ENCODE measurements around the gene GNRHR. TPM values are rescaled to one million over a fixed set of nuclear protein-coding genes. Genes with fewer than 3 reads are reported as not detected.
"Not testable (repeated sequence)": the region's sequence is repeated elsewhere in the genome, so short reads cannot be mapped to it uniquely, and the experiment has no call there.

GNRHR gene
- total RNA-seq, 1 donor from 2014 or later, result not detected

DNA sequence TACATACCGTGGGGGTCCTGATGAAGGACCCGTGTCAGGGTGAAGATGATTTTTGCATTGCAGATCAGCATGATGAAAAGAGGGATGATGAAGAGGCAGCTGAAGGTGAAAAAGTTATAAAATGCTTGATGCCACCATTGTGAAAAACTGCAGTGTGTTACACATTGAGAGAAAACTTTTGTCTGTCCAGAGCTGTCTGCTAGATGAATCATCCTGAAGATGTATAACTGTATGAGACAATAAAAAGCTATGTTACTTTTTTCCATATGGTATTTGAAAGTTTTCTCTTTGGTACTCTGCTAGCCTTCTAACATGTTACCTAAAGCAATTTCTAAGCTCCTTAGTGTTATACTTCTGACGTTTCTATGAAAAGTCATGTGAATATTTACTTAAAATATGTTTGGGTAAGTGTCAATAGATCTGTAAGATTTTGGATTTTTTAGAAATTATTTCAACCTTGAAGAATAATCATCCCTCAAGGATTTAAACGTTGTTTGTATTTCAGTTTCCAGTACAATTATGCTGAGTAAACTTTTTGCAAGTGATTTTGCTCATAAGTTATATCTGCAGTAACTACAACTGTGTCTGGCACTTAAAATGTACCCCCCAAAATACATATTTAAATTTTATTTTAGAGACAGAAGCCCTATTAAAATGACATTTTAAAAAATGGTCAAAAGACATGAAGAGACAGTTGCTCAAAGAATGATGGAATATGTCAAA is 9.5 kb downstream of the GNRHR start:
- H3K27me3 ChIP-seq, result no peaks in the 10 kb centered on the region
- peaks cover 0 to 3% of the 10 kb centered on the region in 2 donors for H3K4me1 ChIP-seq
- intact Hi-C loops (cut with DNase I), result loop anchor here (5.0 kb wide), 1 partner anchor 42 kb away; the partner anchor contains the start of gene UBA6
- no peak for DNase-seq (ENCODE audit: low spot score in 2 of 2)
- TF ChIP-seq, protein P1, sequence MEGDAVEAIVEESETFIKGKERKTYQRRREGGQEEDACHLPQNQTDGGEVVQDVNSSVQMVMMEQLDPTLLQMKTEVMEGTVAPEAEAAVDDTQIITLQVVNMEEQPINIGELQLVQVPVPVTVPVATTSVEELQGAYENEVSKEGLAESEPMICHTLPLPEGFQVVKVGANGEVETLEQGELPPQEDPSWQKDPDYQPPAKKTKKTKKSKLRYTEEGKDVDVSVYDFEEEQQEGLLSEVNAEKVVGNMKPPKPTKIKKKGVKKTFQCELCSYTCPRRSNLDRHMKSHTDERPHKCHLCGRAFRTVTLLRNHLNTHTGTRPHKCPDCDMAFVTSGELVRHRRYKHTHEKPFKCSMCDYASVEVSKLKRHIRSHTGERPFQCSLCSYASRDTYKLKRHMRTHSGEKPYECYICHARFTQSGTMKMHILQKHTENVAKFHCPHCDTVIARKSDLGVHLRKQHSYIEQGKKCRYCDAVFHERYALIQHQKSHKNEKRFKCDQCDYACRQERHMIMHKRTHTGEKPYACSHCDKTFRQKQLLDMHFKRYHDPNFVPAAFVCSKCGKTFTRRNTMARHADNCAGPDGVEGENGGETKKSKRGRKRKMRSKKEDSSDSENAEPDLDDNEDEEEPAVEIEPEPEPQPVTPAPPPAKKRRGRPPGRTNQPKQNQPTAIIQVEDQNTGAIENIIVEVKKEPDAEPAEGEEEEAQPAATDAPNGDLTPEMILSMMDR (IDR thresholded peaks at IDR 0.05), result no peak
- H3K4me3 ChIP-seq, result no peak overlapping the region
- H3K36me3 ChIP-seq, result no peaks in the 10 kb centered on the region
- H3K9me3 ChIP-seq, result no peaks in the 10 kb centered on the region
- H3K27ac ChIP-seq, result no peak overlapping the region

DNA sequence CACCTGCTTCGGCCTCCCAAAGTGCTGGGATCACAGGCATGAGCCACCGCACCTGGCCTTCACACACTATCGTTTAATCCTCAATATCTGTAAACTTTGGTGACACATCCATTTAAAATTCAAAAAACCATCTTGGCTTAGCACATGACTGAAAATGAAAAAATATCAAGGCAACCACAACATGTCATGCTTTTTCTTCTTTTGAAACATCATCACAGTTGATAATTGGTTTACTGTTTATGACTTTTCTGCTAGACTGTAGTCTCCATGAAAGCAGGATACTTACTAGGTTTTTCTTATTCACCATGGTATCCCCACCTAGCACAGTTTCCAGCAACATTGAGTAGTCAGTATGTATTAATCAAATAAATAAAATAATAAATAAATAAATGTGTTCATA is 11.0 kb downstream of the GNRHR start:
- Histone ChIP-seq H3K4me3 (no peak overlapping the region), H3K27ac (no peak overlapping the region), H3K36me3 (no peaks in the 10 kb centered on the region), H3K27me3 (no peaks in the 10 kb centered on the region), H3K9me3 (no peaks in the 10 kb centered on the region), H3K4me1 (peaks cover 0 to 3% of the 10 kb centered on the region in 2 donors)
- intact Hi-C loops (cut with DNase I), result no loop called here
- no peak for DNase-seq (ENCODE audit: low spot score in 2 of 2)
- TF ChIP-seq, protein P1 (IDR thresholded peaks at IDR 0.05), result no peak

DNA sequence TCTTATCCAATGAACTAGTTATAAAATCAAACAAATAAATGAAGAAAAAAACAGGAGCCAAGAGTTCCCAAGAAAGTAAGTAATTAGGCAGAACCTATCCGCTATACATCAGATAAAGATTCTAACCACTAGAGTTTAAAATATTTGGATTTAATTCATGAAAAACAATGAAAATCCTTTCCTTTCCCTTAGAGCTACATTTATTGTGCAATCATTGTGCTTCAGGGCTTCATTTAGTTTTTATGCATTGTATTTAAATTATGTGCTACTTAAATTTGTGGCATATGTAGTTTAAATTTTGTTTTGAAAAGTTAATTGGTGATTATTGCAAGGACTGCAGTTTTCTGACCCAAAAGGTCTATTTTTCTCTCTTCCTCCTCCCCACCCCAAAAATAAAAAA is 17.9 kb downstream of the GNRHR start:
- H3K27me3 ChIP-seq, result no peaks in the 10 kb centered on the region
- H3K4me1 ChIP-seq, result no peaks in the 10 kb centered on the region
- H3K36me3 ChIP-seq, result no peaks in the 10 kb centered on the region
- H3K4me3 ChIP-seq, result no peak overlapping the region
- intact Hi-C loops (cut with DNase I), result no loop called here
- H3K9me3 ChIP-seq, result no peaks in the 10 kb centered on the region
- no peak overlapping the region for H3K27ac ChIP-seq
- TF ChIP-seq, protein P1 (IDR thresholded peaks at IDR 0.05), result no peak
- no peak for DNase-seq (ENCODE audit: low spot score in 2 of 2)

DNA sequence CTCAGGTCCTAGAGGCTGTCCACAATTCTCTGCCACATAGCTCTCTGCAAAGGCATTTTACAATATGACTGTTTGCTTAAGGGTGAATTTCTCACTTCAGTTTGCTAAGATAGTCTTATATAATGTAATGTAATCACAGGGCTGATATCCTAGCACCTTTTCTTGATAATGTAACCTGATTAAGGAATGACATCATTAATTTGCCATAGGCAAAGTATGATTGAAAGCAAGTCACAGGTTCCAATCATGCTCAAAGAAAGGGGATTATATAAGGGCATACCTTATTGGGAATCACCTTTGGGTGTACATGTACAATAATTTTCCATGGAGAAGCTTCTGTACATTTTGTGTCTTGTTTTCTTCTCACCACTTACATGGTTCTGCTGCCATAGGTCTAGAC is 18.9 kb downstream of the GNRHR start:
- Histone ChIP-seq H3K27ac (no peak overlapping the region), H3K27me3 (no peaks in the 10 kb centered on the region), H3K4me3 (no peak overlapping the region), H3K36me3 (no peaks in the 10 kb centered on the region), H3K9me3 (no peaks in the 10 kb centered on the region), H3K4me1 (no peaks in the 10 kb centered on the region)
- TF ChIP-seq, protein P1 (IDR thresholded peaks at IDR 0.05), result no peak
- intact Hi-C loops (cut with DNase I), result no loop called here
- DNase-seq (ENCODE audit: low spot score in 2 of 2), result no peak

DNA sequence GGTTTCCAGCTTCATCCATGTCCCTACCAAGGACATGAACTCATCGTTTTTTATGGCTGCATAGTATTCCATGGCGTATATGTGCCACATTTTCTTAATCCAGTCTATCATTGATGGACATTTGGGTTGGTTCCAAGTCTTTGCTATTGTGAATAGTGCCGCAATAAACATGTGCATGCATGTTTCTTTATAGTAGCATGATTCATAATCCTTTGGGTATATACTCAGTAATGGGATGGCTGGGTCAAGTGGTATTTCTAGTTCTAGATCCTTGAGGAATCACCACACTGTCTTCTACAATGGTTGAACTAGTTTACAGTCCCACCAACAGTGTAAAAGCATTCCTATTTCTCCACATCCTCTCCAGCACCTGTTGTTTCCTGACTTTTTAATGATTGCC is 23.7 kb downstream of the GNRHR start:
- H3K4me3 ChIP-seq; H3K36me3 ChIP-seq; H3K9me3 ChIP-seq; DNase-seq (ENCODE audit: low spot score in 2 of 2); H3K4me1 ChIP-seq; H3K27ac ChIP-seq; H3K27me3 ChIP-seq; intact Hi-C loops (cut with DNase I): not testable (repeated sequence)

DNA sequence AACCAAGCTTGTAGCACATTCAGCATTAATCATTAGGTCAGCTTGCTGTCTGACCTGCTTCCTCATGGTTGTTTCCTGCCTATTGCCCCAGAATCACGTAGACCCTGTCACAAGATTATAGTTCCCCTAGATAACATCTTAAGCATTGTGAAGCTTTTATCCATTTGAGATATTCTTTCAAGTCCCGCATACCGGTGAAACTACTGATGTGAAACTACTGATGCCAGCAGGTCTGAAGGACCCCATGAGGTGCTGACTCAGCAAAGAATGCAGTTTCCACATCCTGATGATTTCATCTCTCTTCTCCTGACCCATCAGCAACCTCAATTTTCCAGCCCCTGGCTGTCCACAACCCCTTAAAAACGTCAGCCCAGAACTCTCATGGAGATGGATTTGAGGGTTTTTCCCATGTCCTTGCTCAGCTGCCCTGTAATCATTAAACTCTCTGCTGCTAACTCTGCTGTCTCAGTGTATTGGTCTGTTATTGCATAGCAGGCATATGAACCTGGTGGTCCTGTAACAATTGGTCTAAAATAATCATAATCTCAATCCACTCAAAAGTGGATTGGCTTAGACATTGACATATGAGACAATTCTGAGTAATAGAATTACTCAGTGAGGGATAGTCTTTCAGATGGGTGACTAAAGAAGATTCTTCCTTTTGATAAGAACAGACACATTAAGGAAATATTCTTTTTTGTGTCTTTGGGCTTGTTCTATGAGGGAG is 26.9 kb downstream of the GNRHR start:
- H3K4me3 ChIP-seq, result no peak overlapping the region
- H3K27ac ChIP-seq, result no peak overlapping the region
- intact Hi-C loops (cut with DNase I), result no loop called here
- TF ChIP-seq, protein P1 (IDR thresholded peaks at IDR 0.05), result no peak
- no peak for DNase-seq (ENCODE audit: low spot score in 2 of 2)
- H3K27me3 ChIP-seq, result no peaks in the 10 kb centered on the region
- peaks cover 0 to 4% of the 10 kb centered on the region in 2 donors for H3K9me3 ChIP-seq
- no peaks in the 10 kb centered on the region for H3K4me1 ChIP-seq
- H3K36me3 ChIP-seq, result no peaks in the 10 kb centered on the region
